Brain microvascular endothelial cell (primary cell): ENCODE measurements around the gene HSPA1L.

Experiments
- DNase-seq: peaks from one replicate; pipeline ENCODE4 v3.0.0-alpha.2; 2020
- H3K27ac ChIP-seq: fragments of 250-450 bp; sonication (Bioruptor Pico); 2 replicates; pipeline ENCODE4 v1.5.1; 2020; ENCODE audit warnings: mild to moderate bottlenecking, moderate library complexity
- H3K27me3 ChIP-seq: fragments of 250-450 bp; sonication (Bioruptor Pico); replicated peaks from 2 replicates; pipeline ENCODE4 v1.5.1; 2020; ENCODE audit warnings: mild to moderate bottlenecking
- H3K36me3 ChIP-seq: fragments of 250-450 bp; sonication (Bioruptor Pico); replicated peaks from 2 replicates; pipeline ENCODE4 v1.5.1; 2020; ENCODE audit warnings: mild to moderate bottlenecking
- H3K4me3 ChIP-seq: 2 replicates; pipeline ENCODE4 v1.5.1; 2011; ENCODE audit warnings: low read depth, mild to moderate bottlenecking, control low read depth, low read length, moderate library complexity
- CTCF ChIP-seq: IDR thresholded peaks from 2 replicates; pipeline ENCODE4 v1.5.1; 2011; ENCODE audit warnings: low read depth, mild to moderate bottlenecking, moderate library complexity, low read length, control low read depth, inconsistent platforms; ENCODE audit errors: missing control alignments
- in situ Hi-C: cut with HindIII; loops from 2 replicates; pipeline ENCODE4 v1.10.0; 2017; ENCODE audit warnings: low sequenced_read_pairs, low pct_ligation_motif_present

The HSPA1L gene

DNA sequence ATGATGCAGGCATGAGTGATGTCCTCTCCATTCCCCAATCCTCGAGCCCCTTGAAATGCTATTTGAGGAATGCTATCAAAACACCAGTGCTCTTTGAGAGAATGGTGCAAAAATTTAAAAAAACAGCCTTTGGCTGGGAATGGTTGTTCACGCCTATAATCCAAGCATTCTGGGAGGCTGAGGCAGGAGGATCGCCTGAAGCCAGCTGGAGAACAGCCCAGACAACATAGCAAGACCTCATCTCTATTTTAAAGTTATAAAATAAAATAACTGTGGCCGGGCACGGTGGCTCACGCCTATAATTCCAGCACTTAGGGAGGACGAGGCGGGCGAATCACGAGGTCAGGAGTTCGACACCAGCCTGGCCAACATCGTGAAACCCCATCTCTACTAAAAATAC lies 15.3 kb downstream of the HSPA1L start:
- Histone ChIP-seq H3K36me3 (peaks cover 2% of the 10 kb centered on the region), H3K27ac (no peak overlapping the region), H3K4me3 (no peak overlapping the region), H3K27me3 (no peaks in the 10 kb centered on the region)
- TF ChIP-seq CTCF, result no peak
- DNase-seq, result no peak
- in situ Hi-C loops, result no loop called here

GRCh38 chr6:31797588-31797987 lies 17.5 kb downstream of the HSPA1L start:
- TF ChIP-seq CTCF, result no peak
- Histone ChIP-seq H3K4me3 (no peak overlapping the region), H3K27ac (no peak overlapping the region), H3K36me3 (peaks cover 2% of the 10 kb centered on the region), H3K27me3 (no peaks in the 10 kb centered on the region)
- in situ Hi-C loops, result no loop called here
- no peak for DNase-seq

DNA sequence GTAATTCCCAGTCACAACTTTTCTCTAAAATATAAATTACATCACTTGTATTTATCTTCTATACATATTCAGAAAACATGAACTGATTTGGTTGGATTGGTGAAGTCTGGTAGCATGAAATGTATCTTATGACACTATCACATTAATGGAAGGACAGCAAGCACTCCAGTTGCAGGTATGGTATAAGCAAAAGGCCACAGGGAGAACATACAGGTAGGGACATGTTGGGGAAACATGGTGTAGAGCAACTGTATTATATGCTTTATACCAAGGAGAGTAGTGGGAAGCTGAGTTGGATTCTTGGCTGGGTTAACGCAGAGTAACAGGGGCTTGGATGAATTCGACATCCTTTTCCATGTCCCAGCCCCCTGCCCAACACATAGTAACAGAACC lies 18.1 kb downstream of the HSPA1L start:
- no peak for TF ChIP-seq CTCF
- in situ Hi-C loops, result no loop called here
- no peak for DNase-seq
- Histone ChIP-seq H3K27ac (no peak overlapping the region), H3K36me3 (peaks cover 5% of the 10 kb centered on the region), H3K27me3 (no peaks in the 10 kb centered on the region), H3K4me3 (no peak overlapping the region)

- peak; percentile 68 for DNase-seq
- H3K27ac ChIP-seq, result peak within 1 kb of the TSS; percentile 96
- no peaks in the 10 kb centered on the region for H3K27me3 ChIP-seq
- H3K36me3 ChIP-seq, result peaks cover 15% of the 10 kb centered on the region
- TF ChIP-seq CTCF, result peak; percentile 71
- in situ Hi-C loops, result no loop called here
- H3K4me3 ChIP-seq, result peak within 1 kb of the TSS; percentile 90
Measured at GRCh38 chr6:31795616-31796298, 19.3 kb downstream of the HSPA1L start, which contains the start of gene VARS1. Gene VARS1, minus strand, starts transcription at chr6:31795752. Its CDS starts 535 bp downstream, at chr6:31795217.

DNA sequence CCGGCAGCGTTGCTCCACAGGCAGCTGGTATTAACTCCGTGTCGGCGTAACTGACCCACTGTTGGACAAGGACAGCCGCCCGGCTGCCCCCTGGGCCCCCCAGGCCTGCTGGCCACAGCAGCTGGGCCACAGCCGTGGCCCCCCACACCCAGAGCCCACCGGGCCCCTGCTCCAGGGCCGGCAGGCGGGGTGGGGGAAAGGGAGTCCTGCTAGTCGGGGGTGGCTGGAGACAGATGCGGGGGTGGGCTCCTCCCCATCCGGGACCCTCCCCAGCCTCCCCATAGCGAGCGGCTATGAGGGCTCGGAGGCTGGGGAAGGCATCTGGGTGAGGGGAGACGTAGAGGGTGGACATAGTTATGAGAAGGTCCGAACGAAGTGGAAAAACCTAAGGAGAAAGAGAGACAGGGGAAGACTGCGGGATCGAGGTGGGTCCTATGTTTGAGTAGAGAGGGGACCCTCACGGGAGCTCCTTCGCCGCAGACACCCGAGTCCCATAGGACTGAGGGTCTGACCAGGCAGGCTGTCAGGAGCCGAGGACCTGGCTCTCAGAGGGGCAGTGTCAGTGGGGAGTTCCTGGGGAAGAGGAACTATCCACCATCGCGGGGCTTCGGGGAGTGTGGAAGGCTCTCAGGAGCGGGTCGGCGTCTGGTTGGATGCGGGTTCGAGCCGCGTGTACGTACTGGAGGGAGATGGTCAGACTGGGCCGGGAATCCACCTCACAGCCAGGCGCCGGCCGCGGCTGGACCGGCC lies 20.0 kb downstream of the HSPA1L start:
- Histone ChIP-seq H3K36me3 (peaks cover 20% of the 10 kb centered on the region), H3K4me3 (peak overlapping the region; percentile 90), H3K27ac (peak overlapping the region; percentile 96), H3K27me3 (no peaks in the 10 kb centered on the region)
- no peak for DNase-seq
- no peak for TF ChIP-seq CTCF
- in situ Hi-C loops, result no loop called here
